Kidney capillary endothelial cell (primary cell): ENCODE data around the gene THAP8.

ENCODE experiments used
- DNase-seq: peaks from one replicate; pipeline ENCODE4 v3.0.0-alpha.2; 2018; ENCODE audit warnings: low spot score

Gene THAP8

GRCh38 chr19:36054119-36054732, at the start of gene THAP8:
Gene THAP8 (minus strand): TSS chr19:36054285. CDS start chr19:36054217, 68 bp downstream.
- peak; percentile 99 for DNase-seq

- no peak for DNase-seq
Observed at GRCh38 chr19:36103040-36103626, 49.0 kb upstream of the THAP8 start.

- DNase-seq, result no peak
Observed at GRCh38 chr19:36101550-36102327, 47.7 kb upstream of the THAP8 start.

- no peak for DNase-seq
Observed at GRCh38 chr19:36100476-36100875, 46.4 kb upstream of the THAP8 start.

- DNase-seq, result no peak
Observed at GRCh38 chr19:36099166-36099785, 45.2 kb upstream of the THAP8 start.

- DNase-seq, result no peak
Observed at GRCh38 chr19:36097036-36097435, 43.0 kb upstream of the THAP8 start.

GRCh38 chr19:36093687-36094086, 39.6 kb upstream of the THAP8 start:
- DNase-seq, result no peak

GRCh38 chr19:36093146-36093662, 39.1 kb upstream of the THAP8 start:
- no peak for DNase-seq

GRCh38 chr19:36092566-36092965, 38.5 kb upstream of the THAP8 start:
- no peak for DNase-seq

GRCh38 chr19:36090910-36091695, 37.0 kb upstream of the THAP8 start:
- DNase-seq, result no peak

- no peak for DNase-seq
Observed at GRCh38 chr19:36089847-36090246, 35.8 kb upstream of the THAP8 start.

GRCh38 chr19:36086326-36086725, 32.2 kb upstream of the THAP8 start:
- DNase-seq, result no peak

GRCh38 chr19:36084231-36085009, 30.3 kb upstream of the THAP8 start:
- DNase-seq, result no peak

GRCh38 chr19:36082916-36083315, 28.8 kb upstream of the THAP8 start:
- DNase-seq, result no peak

GRCh38 chr19:36081894-36082293, 27.8 kb upstream of the THAP8 start:
- no peak for DNase-seq

- DNase-seq, result no peak
Observed at GRCh38 chr19:36081385-36081784, 27.3 kb upstream of the THAP8 start.

GRCh38 chr19:36079389-36079945, 25.4 kb upstream of the THAP8 start:
- no peak for DNase-seq

GRCh38 chr19:36073121-36073876, 19.2 kb upstream of the THAP8 start:
- no peak for DNase-seq

- DNase-seq, result no peak
Observed at GRCh38 chr19:36072081-36072480, 18.0 kb upstream of the THAP8 start.
